Right atrium auricular region (tissue), 2 donors: ENCODE results near the gene BEX3. TPM values are rescaled to one million over a fixed set of nuclear protein-coding genes. Genes with fewer than 3 reads are reported as not detected.
"Not testable (repeated sequence)": the region's sequence is repeated elsewhere in the genome, so short reads cannot be mapped to it uniquely, and the experiment has no call there.

Experiments
- DNase-seq: peaks from one replicate; pipeline ENCODE4 v3.0.0-alpha.2; 2019; ENCODE audit warnings: low spot score
- H3K27ac ChIP-seq, 2 donors: fragments of 200-600 bp; sonication (generic); 1 replicate in 1 of 2; 2 replicates in 1 of 2; pipeline ENCODE4 v1.5.1; 2016 to 2019
- H3K27me3 ChIP-seq, 2 donors: fragments of 200-600 bp; sonication (generic); one replicate each; pipeline versions ENCODE4 v1.5.1 to v1.6.0; 2017 to 2019
- H3K36me3 ChIP-seq: fragments of 200-600 bp; sonication (generic); one replicate; pipeline ENCODE4 v1.5.1; 2016
- H3K4me1 ChIP-seq, 2 donors: fragments of 200-600 bp; sonication (generic); one replicate each; pipeline versions ENCODE4 v1.5.1 to v1.6.0; 2017 to 2019
- H3K4me3 ChIP-seq, 2 donors: fragments of 200-600 bp; sonication (generic); 1 replicate in 1 of 2; 2 replicates in 1 of 2; pipeline ENCODE4 v1.5.1; 2017 to 2019; ENCODE audit warnings: mild to moderate bottlenecking in 1 of 2, moderate library complexity in 1 of 2
- H3K9me3 ChIP-seq, 2 donors: fragments of 200-600 bp; sonication (generic); one replicate each; pipeline ENCODE4 v1.5.1; 2019
- total RNA-seq, 2 donors: library from RNA; depleted of rRNA; stranded (reverse); fragments of >200 nt; gene quantifications; one replicate each; pipeline ENCODE4 v1.1.0, GENCODE V29; 2016
- TF ChIP-seq, protein P1 (sequence below), 2 donors: fragments of 200-600 bp; sonication (generic); IDR thresholded peaks; one replicate each; pipeline ENCODE4 v1.5.1; 2019; ENCODE audit warnings: antibody characterized with exemption in 2 of 2

BEX3 gene
- total RNA-seq, 2 donors from 2014 or later = 201 to 229 TPM

GRCh38 chrX:103384672-103385071, 8.3 kb downstream of the BEX3 start:
- Histone ChIP-seq H3K4me3 (no peak overlapping the region), H3K36me3 (no peaks in the 10 kb centered on the region), H3K4me1 (no peaks in the 10 kb centered on the region), H3K27ac (no peak overlapping the region), H3K27me3 (no peaks in the 10 kb centered on the region), H3K9me3 (no peaks in the 10 kb centered on the region)
- TF ChIP-seq, protein P1, sequence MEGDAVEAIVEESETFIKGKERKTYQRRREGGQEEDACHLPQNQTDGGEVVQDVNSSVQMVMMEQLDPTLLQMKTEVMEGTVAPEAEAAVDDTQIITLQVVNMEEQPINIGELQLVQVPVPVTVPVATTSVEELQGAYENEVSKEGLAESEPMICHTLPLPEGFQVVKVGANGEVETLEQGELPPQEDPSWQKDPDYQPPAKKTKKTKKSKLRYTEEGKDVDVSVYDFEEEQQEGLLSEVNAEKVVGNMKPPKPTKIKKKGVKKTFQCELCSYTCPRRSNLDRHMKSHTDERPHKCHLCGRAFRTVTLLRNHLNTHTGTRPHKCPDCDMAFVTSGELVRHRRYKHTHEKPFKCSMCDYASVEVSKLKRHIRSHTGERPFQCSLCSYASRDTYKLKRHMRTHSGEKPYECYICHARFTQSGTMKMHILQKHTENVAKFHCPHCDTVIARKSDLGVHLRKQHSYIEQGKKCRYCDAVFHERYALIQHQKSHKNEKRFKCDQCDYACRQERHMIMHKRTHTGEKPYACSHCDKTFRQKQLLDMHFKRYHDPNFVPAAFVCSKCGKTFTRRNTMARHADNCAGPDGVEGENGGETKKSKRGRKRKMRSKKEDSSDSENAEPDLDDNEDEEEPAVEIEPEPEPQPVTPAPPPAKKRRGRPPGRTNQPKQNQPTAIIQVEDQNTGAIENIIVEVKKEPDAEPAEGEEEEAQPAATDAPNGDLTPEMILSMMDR (IDR thresholded peaks at IDR 0.05) = no peak
- no peak for DNase-seq

- not testable (repeated sequence) for H3K36me3 ChIP-seq, H3K4me1 ChIP-seq, H3K4me3 ChIP-seq, H3K9me3 ChIP-seq, DNase-seq, H3K27me3 ChIP-seq, H3K27ac ChIP-seq
Observed at GRCh38 chrX:103385283-103385830, 9.0 kb downstream of the BEX3 start.

DNA sequence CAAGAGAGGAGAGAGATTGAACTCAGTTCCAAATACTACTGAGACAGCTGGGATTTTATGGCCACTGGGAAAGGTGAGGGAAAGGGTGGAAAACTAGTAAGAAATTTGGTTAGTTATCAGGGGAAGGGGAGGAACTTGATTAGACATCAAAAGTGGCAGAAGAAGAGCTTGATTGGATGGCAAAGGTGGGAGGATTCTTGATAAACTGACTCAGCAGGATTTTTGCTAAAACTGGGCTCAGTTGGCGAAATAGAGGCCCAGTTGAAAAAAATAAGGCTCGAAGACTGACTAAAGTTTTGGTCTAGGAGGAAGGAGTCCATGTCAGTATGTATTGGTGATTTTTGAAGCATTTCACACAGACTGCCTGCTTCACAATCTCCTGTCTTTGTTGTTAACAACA, 10.0 kb downstream of the BEX3 start:
- no peaks in the 10 kb centered on the region for H3K9me3 ChIP-seq

DNA sequence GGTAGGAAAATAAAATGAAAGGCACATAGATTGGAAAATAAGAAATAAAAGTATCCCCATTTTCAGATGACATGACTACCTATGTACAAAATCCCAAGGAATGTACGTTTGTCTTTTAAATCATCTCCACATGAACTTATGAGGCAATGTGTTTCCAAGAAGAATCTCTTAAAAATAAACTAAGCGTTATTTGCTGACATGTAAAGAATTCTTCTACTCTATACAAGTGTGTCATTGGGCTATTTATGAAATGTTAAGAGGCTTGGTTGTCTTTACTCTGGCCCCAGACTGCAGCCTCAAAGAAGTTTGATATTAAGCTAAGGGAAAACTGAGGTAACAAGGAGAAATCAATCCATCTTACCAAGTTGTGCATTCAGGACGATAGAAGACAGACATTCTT, 17.1 kb downstream of the BEX3 start:
- TF ChIP-seq, protein P1 (IDR thresholded peaks at IDR 0.05) = no peak
- no peaks in the 10 kb centered on the region for H3K4me1 ChIP-seq

More for the DNA sequence above, 10.0 kb downstream of the BEX3 start:
- H3K27ac ChIP-seq = no peak overlapping the region
- no peaks in the 10 kb centered on the region for H3K36me3 ChIP-seq
- no peak for DNase-seq
- TF ChIP-seq, protein P1 (IDR thresholded peaks at IDR 0.05) = no peak
- no peak overlapping the region for H3K4me3 ChIP-seq
- no peaks in the 10 kb centered on the region for H3K4me1 ChIP-seq
- H3K27me3 ChIP-seq = no peaks in the 10 kb centered on the region

GRCh38 chrX:103396186-103396585, 19.8 kb downstream of the BEX3 start:
- Histone ChIP-seq H3K36me3 (no peaks in the 10 kb centered on the region), H3K4me3 (no peak overlapping the region), H3K27ac (no peak overlapping the region), H3K27me3 (no peaks in the 10 kb centered on the region), H3K9me3 (no peaks in the 10 kb centered on the region), H3K4me1 (no peaks in the 10 kb centered on the region)
- TF ChIP-seq, protein P1 (IDR thresholded peaks at IDR 0.05) = no peak
- DNase-seq = no peak

More for the DNA sequence above, 17.1 kb downstream of the BEX3 start:
- H3K36me3 ChIP-seq = no peaks in the 10 kb centered on the region
- H3K9me3 ChIP-seq = no peaks in the 10 kb centered on the region
- H3K4me3 ChIP-seq = no peak overlapping the region
- H3K27me3 ChIP-seq = no peaks in the 10 kb centered on the region
- H3K27ac ChIP-seq = no peak overlapping the region
- DNase-seq = no peak

GRCh38 chrX:103396660-103397059, 20.3 kb downstream of the BEX3 start:
- TF ChIP-seq, protein P1 (IDR thresholded peaks at IDR 0.05) = no peak
- Histone ChIP-seq H3K4me3 (no peak overlapping the region), H3K36me3 (no peaks in the 10 kb centered on the region)

More at GRCh38 chrX:103396660-103397059, 20.3 kb downstream of the BEX3 start:
- no peaks in the 10 kb centered on the region for H3K4me1 ChIP-seq
- H3K27me3 ChIP-seq = no peaks in the 10 kb centered on the region
- H3K9me3 ChIP-seq = no peaks in the 10 kb centered on the region
- DNase-seq = no peak
- no peak overlapping the region for H3K27ac ChIP-seq
